ENCODE results near the gene CTTNBP2. TPM values are rescaled to one million over a fixed set of nuclear protein-coding genes. Genes with fewer than 3 reads are reported as not detected.

The CTTNBP2 gene
- total RNA-seq, 1 donor from 2014 or later = 3.9 TPM

DNA sequence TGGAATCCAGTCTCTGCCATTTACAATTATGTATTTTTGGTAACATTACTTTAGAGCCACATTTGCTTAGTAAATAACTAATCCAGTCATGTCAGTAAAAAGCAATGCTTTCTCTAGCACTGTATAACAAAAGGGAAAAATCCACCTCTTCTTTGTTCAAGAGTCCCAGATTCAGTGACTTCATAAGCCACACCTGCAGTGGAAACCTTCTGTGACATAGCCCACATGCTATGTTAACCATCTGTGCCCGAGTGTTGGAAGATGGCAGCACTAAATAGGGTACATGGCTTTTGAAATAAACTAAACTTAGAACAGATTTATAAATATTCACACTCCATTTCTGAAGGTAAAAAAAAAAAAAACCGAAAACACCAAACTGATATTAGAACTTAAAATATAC, 83.0 kb downstream of the CTTNBP2 start:
- DNase-seq (ENCODE audit: extremely low read depth, low read depth, low spot score) = no peak

DNA sequence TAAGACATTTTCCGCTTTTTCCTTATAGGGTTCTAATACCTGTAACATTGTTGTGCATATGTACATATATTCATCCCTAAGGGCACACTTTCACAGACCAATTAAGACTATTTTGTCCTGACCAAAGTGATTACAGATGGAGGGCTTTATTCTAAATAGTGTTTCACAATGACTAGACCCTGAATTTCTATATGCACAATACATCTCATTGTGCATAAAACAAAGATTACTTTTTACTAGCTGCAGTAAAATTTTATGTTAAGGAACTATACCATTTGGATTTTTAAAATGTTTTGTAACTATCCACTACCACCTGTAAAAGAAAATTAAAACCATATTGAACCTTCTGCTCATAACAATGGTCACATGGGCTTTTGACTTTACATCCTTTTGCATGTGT, 87.8 kb downstream of the CTTNBP2 start:
- DNase-seq (ENCODE audit: extremely low read depth, low read depth, low spot score) = no peak

DNA sequence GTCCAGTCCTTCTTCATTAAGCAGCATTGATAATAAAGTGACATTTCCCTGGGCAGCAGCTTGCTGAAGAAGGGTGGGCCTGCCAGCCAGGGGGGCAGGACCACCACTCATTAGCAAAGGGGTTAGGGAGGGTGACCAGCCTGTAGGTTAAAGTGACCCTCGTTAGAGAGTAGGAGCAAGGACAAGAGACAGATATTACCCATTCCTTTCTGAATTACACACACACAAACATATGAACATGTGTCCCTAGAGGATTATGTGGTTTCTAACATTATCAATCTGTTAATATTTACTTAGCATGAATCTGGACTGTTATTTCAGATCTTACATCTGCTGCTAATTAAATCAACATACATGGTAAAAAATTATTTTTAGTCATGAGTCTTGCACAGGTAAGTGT, 88.9 kb downstream of the CTTNBP2 start:
- no peak for DNase-seq (ENCODE audit: extremely low read depth, low read depth, low spot score)

DNA sequence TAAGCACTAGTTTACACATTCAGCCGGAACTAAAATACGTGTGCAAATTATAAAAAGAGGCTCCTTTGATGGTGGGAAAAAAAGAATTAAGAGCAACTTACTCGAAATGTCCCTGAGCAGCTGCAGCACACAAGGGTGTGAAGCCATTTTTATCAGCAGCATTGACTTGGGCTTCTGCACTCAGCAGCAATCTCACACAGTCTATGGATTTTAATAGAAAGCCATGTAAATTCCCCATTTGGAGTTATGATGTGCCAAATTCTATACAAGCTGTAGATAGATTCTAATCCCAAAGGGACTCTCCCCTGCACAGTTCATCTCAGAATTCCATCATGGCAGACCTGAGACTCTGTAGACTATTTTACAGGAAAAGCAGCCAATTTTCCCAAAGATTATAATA, 90.5 kb downstream of the CTTNBP2 start:
- DNase-seq (ENCODE audit: extremely low read depth, low read depth, low spot score) = no peak

DNA sequence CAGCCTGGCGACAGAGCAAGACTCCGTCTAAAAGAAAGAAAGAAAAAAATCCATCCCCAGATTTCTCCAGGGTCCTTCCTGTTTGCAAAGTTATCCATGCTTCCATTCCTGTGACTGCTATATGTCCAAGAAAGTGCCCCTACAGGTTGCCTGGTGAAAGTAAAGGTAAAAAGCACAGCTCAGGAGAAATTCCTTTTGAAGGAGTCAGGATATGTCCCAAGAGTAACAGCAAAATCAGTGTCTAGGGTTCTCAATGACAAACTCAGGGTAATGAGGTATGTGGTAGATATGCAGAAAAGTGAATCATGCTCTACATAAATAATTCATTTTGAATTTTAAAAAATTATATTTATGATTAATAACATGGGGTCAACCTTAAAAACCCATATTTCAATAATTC, 91.5 kb downstream of the CTTNBP2 start:
- no peak for DNase-seq (ENCODE audit: extremely low read depth, low read depth, low spot score)

- no peak for DNase-seq (ENCODE audit: extremely low read depth, low read depth, low spot score)
Observed at GRCh38 chr7:117780832-117781231, 92.4 kb downstream of the CTTNBP2 start.

GRCh38 chr7:117777335-117778142, 95.7 kb downstream of the CTTNBP2 start:
- DNase-seq (ENCODE audit: extremely low read depth, low read depth, low spot score) = no peak

- no peak for DNase-seq (ENCODE audit: extremely low read depth, low read depth, low spot score)
Observed at GRCh38 chr7:117776224-117776623, 97.0 kb downstream of the CTTNBP2 start.

- DNase-seq (ENCODE audit: extremely low read depth, low read depth, low spot score) = no peak
Observed at GRCh38 chr7:117775801-117776200, 97.4 kb downstream of the CTTNBP2 start.

- no peak for DNase-seq (ENCODE audit: extremely low read depth, low read depth, low spot score)
Observed at GRCh38 chr7:117774943-117775342, 98.3 kb downstream of the CTTNBP2 start.

DNA sequence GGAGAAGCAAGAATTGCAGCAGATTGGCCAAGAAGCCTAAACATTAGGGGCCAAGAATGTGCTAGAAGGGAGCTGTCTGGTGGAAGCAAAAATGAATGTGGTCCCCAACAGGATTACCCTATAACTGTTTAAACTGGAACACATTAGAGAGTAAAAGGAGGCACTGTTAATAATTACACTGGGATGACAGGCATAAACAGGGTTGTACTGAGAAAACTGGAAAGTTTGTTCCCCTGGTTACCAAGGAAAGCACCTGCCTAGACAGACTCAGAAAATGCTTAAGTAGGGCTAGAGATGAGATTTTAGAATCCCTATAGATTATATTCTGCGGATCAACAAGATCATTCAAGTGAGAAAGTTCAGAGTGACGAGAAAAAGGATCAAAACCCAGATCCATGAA, 100.8 kb downstream of the CTTNBP2 start:
- no peak for DNase-seq (ENCODE audit: extremely low read depth, low read depth, low spot score)

DNA sequence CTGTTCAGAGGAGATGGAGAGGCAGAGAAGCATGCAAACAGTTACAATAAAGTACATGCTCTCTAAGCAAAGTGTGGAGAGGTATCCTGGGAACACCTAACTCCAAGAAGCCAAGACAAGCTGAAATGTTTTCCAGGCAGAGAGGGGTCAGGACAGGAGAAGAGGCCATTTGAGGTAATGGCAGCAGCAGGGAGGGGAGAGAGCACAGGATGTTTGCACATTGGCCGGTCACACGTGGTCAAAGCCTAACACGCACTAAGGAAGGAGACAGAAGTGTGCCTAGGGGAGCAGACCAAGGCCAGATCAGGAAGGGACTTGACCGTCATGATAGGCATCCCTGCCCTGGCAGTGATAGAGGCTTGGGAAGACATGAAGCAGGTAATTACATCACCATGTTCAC, 101.5 kb downstream of the CTTNBP2 start:
- no peak for DNase-seq (ENCODE audit: extremely low read depth, low read depth, low spot score)

GRCh38 chr7:117769085-117769484, 104.2 kb downstream of the CTTNBP2 start:
- no peak for DNase-seq (ENCODE audit: extremely low read depth, low read depth, low spot score)

- no peak for DNase-seq (ENCODE audit: extremely low read depth, low read depth, low spot score)
Observed at GRCh38 chr7:117767951-117768350, 105.3 kb downstream of the CTTNBP2 start.

DNA sequence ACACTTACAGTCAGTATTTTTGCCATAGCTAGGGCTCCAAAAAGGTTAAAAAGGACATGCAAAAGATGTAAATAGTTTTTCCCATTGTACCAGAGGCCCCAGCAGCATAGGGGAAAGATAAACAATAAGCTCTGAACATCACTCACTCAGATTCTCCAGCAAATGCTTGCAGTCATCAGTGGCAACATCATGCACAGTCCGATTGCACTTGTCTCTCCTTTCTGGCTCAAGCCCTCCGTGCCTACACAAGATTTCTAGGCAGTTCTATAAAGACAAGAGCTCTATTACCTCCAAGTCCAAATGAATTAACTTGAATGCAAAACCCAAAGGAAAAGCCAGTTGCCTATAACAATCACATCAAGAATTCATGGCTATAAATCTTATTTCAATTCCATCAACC, 106.3 kb downstream of the CTTNBP2 start:
- no peak for DNase-seq (ENCODE audit: extremely low read depth, low read depth, low spot score)

DNA sequence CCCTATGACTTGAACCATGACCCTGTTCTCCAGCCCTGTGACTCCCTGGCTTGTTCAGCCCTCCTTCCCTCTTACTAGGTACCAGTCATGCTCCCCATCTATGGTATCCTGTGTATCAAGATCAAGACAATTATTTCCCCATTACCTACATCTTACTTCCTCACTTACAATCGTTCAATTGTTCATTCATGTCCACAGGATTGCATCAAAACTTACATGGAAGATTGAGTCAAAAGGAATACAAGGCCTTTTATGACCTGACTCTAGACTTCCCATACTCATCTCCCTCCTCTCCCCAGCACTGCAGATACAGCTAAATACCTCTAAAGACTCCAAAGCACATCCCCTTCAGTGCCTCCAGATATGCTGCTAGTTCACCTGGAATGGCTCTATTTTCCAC, 109.2 kb downstream of the CTTNBP2 start:
- DNase-seq (ENCODE audit: extremely low read depth, low read depth, low spot score) = no peak

GRCh38 chr7:117762055-117762454, 111.2 kb downstream of the CTTNBP2 start:
- no peak for DNase-seq (ENCODE audit: extremely low read depth, low read depth, low spot score)

DNA sequence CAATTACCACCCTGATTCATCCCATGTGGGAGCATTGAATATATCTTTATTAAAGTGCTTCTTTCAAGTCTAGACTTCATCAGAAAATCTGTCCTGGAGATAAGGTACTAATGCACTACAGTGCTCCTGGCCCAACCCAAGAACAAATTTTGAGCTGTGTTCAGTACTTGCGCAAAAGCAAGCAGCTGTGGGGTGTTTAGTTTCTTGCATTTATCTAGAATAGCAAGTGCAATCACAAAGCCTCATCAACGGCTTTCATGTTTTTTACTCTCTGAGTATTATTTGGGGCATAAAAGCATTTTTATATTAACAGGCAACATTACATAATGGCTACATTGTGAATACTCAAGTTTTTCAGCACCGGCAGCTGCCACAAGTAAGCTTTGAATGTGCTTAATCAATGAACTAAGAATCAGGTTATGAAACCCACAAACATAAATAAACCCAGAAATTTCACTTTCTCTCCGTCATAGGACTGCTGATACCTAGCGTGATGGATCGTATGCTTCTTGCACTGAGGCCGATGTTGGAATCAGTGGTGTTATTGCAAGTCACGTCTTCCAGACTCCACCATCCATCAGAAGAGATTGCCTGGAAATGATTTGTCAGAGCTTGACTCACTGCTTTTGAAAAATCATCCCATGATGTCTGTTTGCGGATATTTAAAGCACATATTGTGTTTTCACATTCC, 113.1 kb downstream of the CTTNBP2 start:
- no peak for DNase-seq (ENCODE audit: extremely low read depth, low read depth, low spot score)

DNA sequence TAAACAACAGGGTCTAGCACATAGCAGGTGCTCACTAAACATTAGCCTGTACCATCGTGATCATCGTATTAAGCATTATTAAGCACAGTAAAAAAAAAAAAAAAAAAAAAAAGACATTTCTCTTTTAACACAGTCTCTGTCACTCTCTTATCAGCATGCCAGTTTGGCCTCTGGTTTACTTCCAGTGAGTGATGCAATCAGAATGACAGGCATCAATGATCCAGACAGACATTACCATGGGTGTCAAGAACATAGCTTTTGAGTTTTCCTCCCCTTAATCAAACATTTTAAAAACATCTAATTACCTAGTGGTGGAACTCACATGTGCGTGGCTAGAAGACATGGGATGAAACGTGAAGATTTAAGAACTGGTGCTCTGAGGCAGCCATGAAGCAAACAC, 115.8 kb downstream of the CTTNBP2 start:
- DNase-seq (ENCODE audit: extremely low read depth, low read depth, low spot score) = no peak

- no peak for DNase-seq (ENCODE audit: extremely low read depth, low read depth, low spot score)
Observed at GRCh38 chr7:117756586-117757085, 116.6 kb downstream of the CTTNBP2 start.

DNA sequence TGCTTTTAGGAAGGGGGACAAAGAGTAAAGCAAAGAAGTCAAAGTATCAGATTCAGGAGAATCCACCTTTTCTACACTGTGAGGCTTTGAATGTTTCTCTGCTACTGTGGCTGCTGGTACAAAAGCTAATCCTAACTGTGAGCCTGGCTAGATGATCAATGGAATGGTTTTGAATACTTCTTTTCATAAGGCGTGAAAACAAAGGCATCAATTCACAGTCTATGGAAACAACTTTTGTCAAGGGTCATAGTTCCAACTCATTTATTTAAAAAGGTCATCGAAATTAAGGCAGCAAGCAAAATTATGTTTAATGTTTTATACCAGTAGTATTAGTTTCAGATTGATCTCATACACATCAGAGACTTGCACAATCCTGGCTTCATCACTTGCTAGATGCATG, 118.1 kb downstream of the CTTNBP2 start:
- no peak for DNase-seq (ENCODE audit: extremely low read depth, low read depth, low spot score)

GRCh38 chr7:117751775-117752174, 121.5 kb downstream of the CTTNBP2 start:
- DNase-seq (ENCODE audit: extremely low read depth, low read depth, low spot score) = no peak
